Stimulated activated CD4-positive, alpha-beta T cell treated with anti-CD3 and anti-CD28 coated beads, Interleukin-4, amount 100 ng/mL, for 1 hour (primary cell): ENCODE data around the gene SIRPB2.

Experiments
- DNase-seq: peaks from one replicate; pipeline ENCODE4 v3.0.0-alpha.2; 2020

SIRPB2 gene

DNA sequence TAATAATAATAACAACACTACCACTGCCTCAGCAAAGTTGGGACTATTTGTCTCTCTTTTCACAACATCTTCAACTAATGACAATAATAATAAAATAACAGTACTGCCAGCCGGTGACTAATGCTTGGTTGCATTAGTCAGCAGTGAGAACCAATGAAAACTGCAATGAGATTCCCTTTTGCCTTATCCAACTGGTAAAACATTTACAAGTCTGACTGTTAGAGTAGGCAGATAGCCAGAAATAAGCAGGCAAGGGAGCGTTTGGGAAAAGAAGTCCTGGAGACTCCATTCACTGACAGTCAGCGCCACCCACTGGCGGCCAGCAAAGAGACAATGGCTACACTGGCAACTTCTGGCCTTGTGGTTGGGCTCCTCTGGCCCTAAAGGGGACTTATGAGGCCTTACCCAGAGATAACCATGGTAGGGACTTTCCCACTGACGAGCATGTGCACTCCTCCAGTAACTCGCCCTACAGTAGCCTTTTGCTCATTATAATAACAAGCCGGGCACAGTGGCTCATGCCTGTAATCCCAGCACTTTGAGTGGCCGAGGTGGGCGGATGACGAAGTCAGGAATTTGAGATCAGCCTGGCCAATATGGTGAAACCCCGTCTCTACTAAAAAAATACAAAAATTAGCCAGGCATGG is 21.2 kb downstream of the SIRPB2 start:
- DNase-seq = no peak

DNA sequence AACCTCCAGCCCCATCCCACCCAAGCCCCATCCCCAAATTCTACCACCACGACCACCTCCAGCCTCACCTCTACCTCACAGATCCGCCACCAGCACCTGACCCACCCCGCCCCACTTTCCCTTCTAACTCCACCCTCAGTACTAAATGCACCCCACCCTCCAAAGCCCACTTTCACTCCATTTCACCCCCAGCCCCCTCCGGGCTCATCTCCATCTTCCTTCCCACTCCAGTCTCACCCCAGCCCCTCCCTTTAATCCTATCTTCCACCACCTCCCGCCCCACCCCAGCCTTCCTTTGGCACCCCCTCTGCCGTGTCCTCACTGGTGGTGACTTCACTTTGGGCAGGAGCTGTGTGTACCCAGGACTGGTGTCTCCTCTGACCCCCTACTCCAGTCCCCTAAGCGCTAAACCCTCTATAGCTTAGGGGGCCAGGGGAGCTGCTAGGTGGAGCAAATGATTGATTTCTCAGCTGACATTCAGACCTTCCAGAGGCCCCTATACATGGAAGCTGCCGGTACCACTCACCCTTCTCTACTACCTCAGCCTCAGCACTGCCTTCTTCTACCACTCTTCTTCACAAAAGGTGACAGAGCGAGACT is 21.8 kb downstream of the SIRPB2 start:
- DNase-seq = no peak

DNA sequence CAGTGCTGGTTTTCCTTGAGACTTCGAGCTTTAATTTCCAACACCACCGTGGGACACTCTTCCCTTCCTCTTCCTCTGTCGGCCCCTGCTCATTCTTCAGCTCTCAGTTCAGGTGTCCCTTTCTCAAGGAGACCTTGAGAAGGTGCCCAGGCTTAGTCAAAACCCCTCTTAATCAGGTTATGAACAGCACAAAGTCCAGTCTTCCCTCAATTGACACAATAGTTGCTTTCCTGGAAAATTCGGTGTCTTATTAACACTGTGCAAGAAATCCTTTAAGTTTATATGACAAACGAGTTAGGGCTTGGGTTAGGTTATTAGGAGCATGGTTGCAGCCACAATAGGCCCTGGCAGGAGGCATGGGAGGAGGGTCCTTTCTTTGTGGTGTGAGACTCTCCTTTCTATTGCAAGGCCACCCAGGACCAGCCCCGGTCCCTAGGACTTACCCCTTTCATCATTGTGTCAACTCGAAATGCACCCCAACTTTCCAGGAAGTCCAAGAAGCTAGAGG is 23.0 kb downstream of the SIRPB2 start:
- DNase-seq = no peak

DNA sequence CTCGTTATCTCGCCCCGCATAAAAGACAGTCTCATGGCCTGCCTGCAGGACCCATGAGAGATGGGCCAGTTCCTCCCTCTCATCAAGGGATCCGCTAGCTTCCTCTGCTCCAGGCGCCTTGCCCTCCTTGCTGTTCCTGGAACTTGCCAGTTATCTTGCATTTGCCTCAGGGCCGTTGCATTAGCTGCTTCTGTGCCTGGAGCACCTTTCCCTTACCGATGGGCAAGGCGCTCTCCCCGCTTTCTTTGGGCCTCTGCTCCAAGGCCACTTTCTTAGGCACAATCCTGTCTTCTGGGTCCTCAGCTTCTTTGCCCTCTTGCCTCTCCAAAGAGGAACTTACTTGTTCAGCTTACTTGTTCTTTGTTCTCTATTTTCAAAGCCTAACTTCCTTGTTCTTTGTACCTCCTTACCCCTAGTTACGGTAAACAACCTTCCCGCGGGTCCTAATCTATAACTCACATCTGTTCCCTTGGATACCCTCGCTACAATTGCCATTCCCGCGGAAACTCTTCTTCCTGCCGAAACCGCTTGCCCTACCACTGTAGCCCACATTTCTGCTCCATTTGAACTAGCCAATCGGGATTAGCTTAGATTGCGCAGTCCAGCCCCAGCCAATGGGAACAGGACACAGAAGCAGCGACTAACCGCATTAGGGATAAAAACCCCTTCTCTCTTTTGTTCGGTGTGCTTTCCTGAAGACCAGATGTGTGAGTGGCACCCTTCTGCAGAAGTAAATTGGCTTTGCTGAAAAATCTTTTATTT is 23.7 kb downstream of the SIRPB2 start:
- DNase-seq = no peak

DNA sequence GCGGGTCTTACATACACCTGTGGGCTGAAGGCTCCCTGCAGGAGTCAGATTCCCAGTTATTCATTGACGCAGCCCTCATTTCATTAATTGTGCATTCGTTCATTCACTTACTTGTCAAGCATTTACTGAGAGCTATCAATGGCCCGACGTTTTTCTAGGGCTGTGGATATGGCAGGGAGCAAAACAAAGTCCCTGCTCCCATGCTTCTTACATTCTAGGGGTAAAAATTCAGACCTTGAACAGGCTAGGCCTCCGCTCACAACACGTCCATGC is 24.2 kb downstream of the SIRPB2 start:
- DNase-seq = no peak

DNA sequence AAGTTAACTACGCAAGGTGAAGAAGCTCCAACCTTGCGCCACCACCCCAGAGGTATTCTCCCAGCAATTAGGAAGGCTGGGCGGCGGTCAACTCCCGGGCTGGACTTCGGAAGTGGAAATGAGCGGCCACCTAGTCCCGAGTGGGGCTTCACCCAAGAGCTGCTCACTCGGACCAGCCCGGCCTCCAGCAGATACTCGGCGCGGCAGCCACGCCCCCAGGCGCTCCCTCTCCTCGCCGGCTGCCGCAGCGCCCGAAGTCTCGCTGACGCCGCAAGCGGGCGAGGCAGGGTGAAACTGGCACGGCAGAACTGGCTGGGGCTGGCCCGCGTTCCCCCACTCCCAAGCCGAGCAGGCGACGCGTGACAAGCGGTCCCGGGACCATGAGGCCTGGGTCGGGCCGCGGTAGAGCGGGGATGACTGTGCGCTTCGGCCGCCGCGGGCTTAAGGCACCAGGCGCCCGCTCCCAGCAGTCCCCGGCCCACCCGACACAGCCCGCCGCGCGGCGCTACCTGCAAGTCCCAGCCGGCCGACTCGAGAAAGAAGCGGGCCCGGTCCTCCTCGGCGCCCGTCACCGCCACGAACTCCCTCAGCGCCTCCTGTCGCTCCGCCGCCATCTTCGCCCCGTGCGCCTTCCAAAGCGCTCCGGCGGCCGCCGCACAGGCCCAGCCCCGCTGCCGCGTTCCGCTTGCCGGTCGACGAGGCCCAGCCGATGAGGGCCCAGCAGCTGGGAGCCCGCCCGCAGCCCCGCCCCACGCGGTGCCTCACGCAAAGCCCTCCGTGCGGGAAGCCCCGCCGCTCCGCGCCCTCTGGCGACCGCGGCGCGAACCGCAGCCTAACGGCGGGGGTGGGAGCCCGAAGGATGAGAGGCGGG is 24.8 kb downstream of the SIRPB2 start, which contains the start of gene NSFL1C:
NSFL1C (minus strand) TSS at position 639 of the 871 bp plus-strand sequence; CDS start at position 614, 25 bp downstream.
- peak; percentile 97 for DNase-seq

DNA sequence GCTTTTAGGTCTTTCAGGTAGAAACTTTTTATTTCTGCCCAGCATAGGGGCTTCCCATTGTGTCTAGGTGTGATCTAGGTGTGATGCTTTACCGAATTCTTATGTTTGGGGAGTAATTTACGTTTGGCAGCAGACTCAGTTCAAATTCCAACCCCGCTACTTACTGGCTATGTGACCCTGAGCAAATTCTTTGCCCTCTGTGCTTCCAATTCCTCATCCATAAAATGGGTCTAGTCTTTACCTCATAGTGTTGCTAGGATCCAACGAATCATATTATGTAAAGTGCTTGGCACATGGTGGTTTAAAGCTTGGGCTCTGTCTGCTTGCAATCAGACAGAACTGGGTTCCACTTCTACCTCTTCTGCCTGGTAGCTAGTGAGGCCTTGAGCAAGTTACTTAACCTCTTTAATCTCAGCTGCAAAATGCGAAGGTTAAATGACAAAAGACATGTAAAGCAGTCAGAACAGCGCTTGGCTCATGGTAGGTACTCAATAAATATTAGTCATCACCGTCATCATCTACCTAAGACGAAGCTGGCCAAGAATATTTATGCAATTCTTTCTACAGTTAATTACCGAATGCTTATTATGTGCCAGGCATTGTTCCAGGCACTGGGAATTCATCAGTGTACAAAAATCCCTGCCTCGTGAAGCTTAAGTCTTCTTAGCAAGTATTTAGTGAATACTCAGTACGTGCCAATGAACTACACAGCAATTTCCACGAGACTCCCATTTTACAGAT is 25.6 kb downstream of the SIRPB2 start:
- no peak for DNase-seq

DNA sequence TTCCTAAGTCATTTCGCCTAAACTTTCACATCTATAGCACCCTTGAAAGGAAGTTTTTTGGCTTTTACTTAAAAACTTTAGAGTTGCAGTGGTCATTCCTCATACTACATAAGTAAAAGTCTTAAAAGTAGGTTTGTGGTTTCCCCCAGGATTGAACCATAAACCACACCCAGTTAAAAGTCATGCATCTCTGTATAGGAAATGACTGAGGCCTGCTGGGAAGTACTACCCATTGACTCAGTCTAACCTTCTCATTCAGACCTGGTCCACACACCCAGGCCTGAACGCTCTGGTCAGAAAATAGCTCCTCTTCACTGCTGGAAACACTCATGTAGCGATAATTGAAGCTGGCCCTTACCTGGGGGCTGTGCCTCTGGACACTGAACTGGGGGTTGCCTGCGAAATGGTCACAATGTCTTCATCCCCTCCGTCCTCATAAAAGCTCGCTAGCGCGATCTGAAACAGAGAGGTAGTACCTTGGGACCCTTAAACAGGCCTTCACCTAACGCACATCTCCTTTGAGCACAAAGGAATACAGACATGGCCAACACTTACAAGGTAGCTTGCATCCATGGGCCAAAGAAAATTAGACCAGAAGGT is 27.1 kb downstream of the SIRPB2 start:
- no peak for DNase-seq

DNA sequence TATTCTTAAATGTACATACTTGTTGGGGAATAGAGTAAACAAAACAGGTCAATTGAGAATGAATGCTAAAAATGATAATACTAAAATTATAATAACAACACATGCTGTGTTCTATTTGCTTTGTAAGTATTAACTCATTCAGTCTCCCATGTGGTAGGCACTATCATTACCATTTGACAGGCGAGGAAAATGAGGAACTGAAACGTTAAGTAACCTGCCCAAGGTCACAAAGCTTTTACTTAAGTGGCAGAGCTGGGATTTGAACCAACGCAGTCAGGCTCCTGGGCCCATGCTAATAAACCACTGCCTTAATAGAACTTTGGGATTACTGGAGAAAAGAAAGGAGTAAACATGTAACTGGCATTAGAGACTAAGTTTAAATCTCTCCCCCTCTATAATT is 28.4 kb downstream of the SIRPB2 start:
- DNase-seq = no peak

DNA sequence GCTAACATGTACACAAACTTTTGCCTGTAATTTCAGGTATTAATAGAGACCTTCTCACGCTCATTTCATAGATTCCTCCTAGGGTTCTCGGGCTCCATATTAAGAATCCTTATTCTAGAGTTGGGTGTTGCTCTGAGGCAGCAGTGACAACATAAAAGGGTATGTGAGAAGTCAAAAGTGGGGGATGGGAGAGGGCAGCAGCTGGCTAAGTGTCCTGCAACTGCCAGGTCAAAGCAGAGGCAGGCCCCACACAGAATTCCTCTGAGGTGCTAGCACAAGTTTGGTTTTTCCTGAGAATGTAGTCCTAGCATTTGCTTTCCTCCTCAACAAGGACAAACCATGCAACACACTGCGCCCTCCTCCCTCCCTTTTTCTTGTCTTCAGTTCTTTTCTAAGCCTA is 29.2 kb downstream of the SIRPB2 start:
- no peak for DNase-seq

DNA sequence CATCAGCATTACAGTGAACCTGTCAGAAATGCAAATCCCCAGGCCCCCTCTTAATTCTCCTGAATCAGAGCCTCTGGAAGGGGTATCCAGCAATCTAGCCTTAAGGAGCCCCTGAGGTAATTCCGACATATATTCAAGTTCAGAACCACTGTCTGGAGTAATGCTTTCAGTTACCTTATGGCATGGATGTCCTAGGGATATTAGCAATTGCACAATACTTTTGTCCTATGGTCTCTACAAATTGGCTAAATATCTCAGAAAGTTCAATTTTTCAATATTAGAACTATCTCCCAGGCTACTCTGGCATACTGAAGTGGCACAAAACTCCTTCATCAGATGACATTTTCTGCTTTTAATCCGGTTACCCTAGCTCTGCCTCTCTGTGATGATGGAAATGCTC is 30.9 kb downstream of the SIRPB2 start:
- no peak for DNase-seq

DNA sequence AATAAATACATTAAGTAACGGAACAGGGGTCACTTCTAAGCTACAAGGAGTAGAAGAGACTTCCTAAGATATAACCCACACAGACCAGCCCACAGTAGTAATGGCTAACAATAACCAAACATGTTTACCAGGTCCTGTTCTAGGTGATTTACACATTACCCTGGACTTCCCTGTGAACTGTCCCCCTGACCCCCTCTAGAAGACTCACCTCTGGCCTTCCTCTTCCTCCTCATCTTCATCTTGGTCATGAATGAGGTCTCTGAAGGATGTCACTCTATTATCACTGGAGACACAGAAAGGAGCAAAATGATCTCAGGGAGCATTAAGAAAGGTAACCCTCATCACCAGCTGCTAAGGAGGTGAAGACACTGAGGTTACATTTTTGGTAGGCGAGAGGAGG is 33.2 kb downstream of the SIRPB2 start:
- no peak for DNase-seq

DNA sequence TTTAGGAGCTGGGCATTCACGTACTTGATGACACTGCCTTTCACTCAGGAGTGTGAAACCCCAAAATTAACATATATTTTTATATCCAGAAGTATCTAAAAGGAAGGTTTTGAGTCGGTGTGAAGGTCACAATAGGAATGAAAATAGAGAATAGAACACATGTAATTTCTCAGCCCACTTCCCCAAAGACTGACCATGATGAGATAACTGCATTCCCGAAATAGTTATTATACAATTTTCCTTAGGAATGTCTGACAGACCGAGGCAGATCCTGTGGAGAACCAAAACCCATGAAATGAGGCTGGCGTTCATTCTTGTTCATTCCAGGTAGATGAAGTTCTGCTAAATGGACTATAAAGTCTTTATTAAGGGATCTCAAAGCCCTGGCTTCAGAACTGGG is 34.9 kb downstream of the SIRPB2 start:
- DNase-seq = no peak

DNA sequence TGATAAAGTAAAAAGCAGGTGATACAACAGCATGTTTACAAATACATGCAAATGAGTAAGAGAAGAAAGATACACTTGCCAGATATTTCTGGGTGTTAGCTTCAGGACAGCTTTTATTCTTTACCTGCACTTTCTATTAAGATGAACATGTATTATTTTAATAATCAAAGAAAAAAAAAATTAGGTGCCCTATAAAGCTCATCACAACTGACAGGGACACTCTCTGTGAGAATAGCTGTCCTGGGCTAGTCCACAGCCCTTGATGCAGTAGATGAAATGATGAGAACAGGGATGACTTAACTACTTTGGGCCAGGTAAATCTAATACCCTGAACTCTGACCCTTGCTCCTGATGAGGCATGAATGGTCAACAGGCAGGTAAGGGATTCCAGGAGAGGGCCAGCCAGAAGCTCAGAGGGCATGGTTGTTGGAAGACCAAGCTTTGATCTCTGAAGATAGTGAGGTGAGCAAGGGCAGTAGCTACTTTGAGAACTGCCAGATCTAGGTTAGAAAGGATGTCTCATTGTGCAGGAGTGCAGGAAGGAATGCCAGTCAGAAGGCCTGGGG is 40.2 kb downstream of the SIRPB2 start:
- DNase-seq = no peak

DNA sequence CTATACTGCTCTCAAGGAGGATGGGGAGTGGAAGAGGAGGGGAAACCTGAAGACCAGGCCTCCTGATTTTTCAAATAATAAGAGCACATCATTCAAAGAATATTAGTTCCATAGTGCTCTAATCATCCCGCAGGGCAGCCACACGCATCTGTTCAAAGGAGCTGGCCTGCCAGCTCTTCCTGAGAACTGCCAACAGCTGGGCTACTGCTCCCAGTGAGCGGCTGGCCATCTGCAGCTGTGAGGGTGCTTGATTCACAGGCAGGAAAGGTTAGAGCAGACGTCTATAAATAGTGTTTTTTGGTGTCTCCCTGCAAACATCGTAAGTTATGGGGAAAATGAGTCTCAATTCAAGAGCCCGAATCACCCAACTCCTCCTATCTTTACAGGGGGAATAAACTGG is 41.9 kb downstream of the SIRPB2 start:
- DNase-seq = no peak

DNA sequence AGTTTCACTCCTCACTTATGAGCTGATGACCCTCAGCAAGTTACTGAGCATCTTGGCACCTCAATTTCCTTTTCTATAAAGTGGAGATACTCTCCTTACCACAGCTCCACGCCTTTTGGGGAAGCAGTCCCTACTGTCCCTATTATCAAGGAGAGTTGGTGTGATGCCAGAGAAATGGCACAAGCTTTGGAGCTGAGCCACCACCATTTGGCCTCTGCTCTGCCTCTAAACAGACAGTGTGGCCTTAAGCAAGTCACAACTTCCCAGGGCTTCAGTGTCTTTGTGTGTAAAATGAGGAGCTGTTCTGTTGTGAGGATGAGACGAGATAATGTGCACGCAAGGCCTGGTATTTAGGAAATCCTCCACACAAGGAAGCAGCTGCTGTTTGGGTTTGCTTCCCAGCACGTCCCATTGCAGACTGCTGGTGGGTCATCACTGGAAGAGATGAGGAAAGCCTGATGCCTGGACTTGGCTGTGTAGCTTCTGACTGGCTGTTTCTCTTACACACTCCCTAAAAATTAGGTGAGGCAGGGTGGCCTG is 43.1 kb downstream of the SIRPB2 start:
- no peak for DNase-seq

DNA sequence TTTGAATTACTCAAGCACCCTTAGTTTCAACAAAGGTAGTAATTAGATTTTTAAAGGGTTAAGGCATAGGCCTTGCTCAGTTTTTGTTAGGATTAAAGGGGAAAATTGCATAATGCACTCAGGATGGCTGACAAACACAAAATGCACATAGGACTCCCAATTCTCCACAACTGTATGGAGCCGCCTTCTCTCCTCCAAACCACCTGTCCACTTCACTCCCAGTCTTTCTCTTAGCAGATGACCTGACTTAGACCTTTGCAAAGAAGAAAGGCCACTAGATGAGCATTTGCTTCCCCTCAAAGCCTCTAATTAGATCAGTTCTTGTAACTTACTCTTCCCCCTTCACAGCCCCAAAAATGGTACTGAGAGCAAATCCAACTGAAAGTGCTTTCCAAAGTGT is 44.7 kb downstream of the SIRPB2 start:
- DNase-seq = no peak

DNA sequence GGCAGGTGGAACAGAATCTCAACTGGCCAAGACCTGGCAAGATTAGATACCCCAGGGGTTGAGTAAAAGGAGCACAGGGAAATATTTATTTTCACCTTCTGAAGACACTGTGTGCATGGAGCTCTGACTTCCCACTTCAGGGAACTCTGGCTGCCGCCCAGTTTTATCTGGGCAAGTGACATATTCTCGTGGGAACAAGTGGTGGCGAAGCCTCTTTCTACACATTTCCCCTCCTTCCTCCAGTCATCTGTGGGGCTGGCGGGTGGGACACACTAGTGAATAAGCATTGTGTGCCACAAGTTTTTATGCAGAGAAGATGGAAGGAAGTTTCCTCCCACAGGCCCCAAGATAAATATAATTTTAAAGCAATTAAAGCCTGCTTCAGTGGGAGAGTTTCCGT is 48.1 kb downstream of the SIRPB2 start:
- no peak for DNase-seq

DNA sequence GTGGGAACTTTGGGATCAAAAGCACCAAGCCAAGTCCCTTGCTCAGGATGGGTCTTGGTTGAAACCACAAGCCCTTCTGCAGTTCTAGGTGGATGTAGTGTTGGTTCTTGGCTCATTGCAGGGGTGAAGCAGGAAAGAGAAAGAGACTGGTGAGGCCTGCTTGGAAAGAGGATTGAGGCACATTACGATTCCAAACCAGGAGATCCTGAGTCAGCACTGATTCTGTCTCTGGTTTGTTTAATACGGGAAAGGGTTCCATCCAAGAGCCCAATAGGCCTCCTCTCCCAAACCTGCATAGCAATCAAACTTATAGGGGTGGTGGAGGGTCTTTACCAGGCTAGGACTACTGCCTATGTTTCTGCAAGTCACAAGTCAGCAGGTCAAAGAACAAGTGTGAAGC is 48.9 kb downstream of the SIRPB2 start:
- DNase-seq = no peak

DNA sequence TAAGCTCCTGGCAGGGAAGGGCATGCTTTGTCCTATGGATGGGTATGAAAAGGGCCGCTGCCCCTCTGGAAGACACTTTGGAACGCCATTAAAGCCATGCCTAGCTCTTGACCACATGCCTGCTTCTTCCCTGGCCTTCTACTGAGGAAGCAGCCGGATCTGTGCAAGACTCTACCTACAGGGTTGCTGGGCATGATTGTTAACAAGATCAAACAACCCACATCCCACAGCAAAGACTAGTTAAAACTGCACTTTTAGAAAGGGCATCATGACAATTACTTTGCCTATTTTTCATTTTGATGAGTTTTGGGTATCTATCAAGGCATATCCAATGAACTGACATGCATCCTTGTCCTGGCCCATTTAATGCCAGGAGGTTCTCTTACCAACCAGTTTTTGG is 50.1 kb downstream of the SIRPB2 start:
- DNase-seq = no peak

DNA sequence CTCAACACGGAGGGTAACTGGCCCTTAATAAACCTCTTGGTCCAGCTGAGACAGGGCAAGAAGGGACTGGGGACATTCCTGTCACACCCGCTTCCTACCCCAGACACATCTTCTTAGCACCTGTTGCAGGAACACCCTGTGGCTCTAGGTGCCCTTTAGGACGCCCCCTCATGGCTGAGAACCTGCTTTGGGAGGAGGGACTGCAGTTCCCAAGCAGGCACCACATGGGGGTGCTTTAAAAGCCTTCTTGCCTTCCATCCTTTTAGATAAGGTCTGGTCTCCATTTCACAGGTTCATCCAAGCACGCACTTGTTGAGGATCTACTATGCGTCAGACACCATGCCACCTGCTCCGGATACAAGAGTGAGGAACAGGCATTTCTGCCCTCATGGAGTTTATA is 51.2 kb downstream of the SIRPB2 start:
- DNase-seq = no peak

DNA sequence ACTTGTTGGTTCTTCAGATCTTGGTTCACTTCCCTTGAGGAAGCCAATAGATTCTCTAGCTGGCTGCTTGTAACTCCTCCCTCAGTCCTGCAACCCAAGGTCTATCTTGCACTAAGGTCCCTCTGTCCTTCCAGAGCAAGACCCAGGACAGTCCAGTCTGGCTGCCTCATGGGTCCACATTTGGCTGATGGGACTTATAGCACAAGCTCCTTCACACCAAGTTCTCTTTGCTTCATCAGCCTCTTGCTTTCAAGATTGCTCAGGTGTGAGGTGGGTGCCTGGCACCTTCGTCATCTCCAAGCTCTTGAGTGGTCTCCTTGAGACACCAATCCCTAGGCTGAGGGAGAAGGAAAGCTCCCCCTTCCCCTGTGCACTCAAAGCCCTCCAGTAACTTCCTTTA is 52.9 kb downstream of the SIRPB2 start:
- no peak for DNase-seq
